ENCODE results near the gene PCDH9.

The PCDH9 gene

DNA sequence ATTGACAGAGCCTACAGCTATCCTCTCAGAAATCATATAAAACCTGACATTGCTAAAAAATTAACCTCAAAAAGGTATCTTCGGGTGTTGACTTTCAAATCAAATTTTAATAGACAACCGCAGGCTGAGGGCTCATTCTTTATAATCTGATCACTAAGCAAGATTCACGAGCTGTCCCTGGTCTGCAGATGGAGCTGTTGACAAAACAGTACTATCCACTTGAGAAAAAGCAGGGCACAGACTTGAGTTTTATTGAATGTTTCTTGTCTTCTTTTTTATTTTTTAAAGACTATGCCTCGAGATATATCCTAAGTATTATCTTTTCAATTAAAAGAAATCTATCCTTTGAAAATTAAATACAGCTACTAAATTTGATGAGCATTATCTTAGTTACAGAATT lies 540.5 kb downstream of the PCDH9 start:
- DNase-seq = no peak

DNA sequence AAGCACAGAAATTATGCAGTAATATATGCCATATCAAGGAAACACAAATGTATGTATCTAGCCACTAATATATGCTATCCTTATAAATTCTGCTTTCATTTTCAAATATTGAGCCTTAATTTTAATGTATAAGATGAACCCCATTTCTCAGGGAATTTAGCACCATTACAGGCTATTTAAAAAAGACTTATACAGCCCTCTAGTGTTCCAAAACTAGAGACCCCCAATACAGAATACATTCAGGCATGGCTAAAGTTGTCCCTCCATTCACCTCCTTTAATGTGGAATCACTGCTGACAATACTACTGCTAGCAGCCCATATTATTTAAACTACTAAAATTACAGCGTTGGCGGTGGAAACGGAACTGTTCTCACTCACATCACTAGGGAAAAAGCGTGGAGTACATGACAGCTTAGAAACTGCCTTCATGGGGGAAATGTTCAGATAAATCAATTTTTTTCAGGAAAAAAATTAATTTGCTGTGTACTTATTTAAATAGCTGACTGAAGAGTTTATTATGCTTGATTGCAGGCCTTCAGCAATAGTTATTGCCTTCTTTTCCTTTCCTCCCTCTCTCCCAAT lies 541.0 kb downstream of the PCDH9 start:
- no peak for DNase-seq

DNA sequence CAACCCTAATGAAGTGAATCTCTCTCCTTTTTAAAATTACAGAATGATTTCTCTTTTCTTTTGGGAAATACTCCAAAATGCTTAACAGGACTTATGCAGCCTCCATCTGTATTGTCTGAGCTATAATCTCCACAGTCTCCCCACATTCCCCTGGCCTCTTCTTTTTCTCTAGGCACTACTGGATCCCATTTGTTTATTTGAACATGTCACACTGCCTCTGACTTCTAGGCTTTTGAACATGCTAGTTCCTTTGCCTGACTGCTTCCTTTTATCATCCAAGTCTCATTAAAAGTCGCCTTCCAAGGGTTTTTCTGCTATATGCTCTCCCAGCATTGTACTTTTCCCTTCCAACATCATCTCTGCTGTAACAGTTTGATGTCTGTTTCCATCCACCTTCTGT lies 548.7 kb downstream of the PCDH9 start:
- DNase-seq = no peak

DNA sequence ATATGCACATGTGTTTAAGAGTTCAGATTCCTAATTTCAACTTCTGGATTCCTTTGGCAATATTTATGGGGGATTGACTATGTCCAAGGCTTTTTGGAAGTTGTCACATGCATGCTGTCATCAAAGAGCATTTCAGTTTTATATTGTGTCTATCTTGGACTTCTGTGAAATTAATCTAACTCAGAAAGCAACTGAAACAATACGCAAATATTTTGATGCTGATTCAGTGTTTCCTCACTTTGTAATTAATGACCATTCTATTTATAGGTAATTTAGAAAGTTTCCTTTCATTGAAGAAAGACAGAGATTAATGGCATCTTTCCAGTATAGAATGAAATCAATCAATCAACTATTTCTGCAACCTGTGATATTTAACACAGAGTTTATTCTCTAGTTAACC lies 550.1 kb downstream of the PCDH9 start:
- no peak for DNase-seq

DNA sequence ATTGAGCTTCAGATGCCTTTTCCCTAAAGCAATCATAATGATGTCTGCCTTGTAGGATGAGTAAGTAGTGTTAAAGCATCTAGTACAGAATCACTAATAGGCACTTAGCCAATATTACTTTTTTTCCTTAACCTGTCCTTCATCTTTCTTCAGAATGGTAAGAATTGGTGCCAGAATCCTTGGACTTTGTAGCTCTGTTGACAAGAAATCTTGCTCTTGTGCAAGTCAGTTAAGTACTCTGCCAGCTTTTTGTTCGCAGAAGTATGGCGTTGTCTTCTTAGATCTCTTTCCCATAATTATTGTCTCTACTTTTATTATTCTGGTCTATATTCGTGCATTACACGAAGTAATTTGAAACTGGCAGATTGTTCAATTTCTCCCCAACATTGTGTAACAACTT lies 554.5 kb downstream of the PCDH9 start:
- no peak for DNase-seq

DNA sequence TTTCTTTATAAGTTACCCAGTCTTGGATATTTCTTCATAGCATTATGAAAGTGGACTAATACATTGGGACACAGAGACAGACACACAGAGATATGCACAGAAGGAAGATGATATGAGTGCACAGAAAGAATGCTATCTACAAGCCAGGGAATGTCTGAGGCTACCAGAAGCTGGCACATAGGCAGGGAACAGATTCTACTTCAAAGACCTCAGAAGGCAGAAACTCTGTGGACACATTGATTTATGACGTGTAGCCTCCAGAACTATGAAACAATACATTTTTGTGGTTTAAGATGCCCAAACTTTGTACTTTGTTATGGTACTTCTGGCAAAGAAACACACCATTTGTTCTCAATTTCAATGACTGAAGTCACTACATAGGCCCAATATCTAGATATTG lies 556.7 kb downstream of the PCDH9 start:
- DNase-seq = no peak

DNA sequence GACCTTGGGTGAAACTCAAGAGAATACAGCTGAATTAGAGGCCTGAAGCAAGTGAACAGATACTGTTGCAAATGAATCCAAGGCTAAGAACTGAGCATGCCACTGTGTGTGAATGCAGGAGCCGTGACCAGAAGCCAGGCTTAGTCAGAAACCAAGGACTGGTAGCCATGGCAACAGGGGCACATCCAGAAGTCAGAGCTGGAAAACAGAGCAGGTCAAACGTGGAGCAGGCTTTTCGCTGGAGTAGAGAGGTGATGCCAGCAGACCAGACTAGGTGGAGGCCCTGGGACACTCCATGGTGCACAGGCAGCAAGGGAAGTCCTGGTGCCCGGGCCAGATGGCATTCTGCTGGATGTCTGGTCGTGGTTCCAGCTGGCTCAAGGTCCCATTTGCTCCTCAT lies 564.1 kb downstream of the PCDH9 start:
- DNase-seq = no peak

DNA sequence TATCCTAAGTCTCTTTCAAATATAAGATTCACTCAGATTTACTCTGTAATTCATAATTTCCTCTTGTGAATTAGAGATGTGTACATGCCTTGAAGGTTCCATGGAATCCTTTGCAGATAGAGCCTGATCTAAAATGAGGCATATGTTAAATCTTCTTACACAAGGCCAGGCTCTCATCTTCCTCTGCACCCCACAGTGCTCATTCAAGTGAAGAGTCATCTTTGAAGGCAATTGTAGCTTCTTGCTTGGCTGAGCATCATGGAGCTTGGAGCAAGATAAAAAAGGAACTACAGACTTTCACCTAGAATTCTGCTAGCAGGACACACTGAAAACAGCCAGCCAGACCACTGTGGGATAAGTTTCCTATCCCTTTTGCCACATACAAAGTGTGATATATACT lies 566.4 kb downstream of the PCDH9 start:
- no peak for DNase-seq

DNA sequence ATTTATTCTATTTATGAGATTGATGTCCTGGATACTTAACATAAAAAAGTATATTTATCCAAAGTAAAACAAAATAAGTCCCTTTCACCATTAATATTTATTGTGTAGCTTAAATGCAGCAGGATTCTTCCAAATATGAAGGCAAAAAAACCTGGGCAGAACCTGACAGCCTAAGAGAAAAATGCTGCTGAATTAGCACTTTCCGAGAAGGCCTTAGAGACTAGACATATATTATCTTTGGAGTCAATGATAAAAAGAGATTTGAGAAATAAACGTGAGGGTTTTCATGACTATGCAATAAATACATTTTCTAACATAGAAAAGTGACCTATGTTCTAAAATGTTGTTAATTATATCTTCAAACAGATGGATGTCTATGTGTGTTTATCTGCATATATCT lies 566.9 kb downstream of the PCDH9 start:
- no peak for DNase-seq

DNA sequence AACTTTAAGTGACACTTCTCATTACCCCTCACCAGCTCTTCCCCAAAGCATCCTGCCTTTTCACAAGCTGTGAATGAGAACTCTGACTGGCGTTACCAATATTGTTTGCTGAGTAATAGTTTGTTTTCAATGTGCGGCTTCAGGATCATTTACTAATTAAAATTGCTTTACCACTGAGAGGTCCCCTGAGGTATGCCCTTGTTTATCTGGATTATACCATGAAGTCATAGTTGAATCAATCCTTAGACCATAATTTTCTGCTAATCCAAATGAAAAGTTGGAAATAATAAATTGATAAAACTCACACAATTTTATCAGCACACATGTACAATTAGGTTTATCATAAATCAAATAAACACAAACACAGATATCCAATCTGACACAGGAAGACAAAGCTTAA lies 568.8 kb downstream of the PCDH9 start:
- DNase-seq = no peak

DNA sequence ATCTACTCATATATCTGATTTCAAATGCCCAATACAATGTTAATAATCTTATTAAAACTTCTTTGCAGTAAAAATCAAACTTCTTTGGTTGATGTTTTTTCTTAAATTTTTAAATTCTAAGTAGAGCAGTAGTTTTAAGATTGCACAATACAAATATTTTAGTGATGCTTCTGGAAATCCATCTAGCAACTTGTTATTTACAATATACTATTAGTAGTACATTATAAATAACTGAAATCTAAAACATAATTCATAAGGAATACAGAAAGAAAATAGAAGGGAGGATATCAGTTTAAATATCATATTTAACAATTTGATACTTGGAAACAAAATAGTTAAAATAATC lies 569.7 kb downstream of the PCDH9 start:
- no peak for DNase-seq

DNA sequence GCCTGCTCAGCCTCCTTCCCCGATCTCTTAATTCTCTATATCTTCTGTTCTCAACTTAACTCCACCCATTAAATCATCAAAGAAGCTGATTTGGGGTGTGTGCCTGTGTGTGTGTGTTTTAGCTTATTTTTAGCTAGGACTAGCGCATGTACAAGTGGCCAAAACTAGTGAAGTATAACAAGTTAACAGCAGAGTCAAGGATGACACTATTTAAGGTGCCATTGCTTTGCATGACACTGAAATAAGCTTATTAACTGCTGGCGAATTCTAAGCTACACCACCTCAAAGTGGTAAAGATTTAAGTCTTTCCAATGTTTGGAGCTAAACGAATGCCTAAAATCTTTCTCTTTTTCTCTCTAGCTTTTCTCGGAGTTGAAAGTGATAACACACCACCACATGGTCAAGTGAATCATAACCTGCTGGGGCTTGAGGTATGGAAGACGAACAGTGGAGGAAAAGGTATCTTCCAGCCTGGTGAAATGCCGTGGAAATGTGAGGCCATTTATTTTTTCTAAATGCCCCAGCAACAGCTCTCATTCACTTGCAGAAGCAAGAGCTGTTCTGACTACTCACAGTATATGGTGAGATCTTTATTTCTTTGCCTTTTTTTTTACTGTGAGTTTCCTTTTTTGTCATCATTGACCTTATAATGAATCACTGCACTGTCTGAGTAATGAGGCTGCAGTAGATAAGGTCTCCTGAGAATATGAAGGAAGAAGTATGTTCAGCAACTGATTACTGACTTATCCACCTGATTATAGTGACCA lies 570.3 kb downstream of the PCDH9 start:
- no peak for DNase-seq

DNA sequence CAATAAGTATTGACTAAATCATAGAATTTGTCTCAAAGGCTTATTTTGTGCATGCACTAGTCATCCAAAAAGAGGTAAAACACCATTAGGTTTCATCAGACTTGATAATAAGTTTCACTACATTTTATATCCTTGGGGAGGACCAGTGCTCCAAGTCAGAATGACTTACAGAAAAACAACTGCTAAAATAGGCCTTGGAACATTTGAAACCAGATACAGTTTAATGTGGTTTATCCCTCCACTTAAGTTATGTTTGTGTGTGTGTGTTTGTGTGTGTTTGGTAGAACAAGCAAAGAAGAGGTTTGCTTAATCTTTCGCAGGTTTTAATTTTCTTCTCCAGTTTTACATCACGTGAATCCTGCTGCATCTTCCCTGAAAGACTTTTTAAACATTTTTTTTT lies 570.9 kb downstream of the PCDH9 start:
- DNase-seq = no peak

DNA sequence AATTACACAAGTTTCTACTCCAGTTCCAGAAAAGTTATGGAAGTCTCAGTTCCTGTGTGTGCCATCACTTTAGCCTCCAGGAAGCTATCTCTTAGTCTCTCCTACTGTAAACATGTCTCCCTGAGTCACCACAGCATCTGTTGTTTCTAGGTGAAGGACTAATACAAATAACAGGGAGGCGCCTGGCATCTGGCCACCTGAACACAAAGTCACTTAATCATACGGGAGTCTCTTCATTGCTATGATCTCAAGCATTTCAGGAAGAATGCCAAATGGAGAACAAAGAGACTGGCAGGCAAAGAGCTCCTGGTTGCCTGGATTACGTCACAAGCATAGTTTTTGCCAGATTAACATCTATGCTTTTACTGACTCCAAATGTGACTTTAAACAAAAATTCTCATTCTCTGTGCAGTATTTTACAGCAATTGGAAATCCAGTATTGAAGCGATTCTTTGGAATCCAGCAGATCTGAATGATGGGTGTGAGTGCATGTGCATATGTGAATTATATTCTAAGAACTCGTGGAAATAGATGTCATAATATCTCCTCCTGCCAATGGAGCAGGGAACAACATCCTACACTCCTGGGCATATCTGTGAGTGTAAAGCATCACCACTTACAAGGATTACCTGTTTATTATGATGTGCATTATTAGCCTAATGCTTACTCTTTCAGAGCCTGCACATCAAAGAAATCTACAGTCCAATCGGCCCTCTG lies 572.8 kb downstream of the PCDH9 start:
- DNase-seq = no peak

DNA sequence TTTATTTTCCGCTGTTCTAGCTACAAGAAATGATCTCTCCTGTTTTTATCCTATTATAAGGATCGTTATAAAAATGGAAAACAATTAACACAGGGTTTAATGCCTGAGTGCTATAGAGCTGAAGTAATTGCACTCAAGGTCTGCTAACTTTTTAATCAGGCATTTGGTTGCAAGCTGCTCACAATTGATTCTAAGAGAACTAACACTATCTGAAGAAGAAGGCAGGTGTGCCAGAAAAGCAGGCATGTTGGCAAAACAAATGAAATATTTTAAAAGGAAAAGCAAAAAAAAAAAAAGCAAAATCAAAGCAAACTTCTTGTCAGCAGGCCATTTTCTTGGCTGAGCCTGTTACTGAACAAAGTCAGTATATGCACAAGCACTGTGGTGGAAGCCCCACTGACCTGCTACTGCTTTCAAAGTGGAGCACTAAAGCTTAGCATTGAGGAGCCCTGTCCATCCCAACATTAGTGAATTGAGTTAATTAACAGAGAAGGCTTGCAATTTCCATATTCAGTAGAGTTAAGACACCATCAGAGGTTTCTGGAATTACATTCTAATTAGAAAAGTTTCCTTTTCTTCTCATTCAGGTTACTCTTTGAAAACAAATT lies 574.2 kb downstream of the PCDH9 start:
- no peak for DNase-seq

DNA sequence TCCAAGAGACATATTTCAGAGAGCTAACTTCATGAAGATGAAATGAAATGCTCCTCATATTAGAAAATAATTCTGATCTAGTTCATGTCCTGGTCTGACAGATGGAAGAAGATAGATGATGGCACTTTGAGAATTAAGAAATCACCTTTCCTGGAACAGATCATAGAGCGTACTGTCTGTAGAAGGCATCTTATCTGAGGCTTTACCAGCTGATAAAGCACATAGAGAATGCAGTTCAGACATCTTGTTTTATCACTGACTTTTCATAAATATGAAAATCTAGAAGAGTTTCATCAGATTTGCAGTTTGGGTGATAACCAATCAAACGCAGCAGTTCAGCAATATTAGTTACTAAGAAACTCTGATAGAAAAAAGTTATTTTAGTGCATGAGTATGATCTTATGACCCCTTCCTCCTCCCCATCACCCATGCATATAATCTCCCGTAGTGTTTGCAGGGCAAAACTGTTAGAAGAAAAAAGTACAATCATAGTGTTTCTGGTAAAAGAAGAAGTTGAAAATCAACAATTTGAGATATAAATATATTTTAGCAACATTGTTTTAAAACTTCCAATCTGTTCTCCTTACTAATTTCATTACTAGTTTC lies 585.2 kb downstream of the PCDH9 start:
- DNase-seq = no peak

DNA sequence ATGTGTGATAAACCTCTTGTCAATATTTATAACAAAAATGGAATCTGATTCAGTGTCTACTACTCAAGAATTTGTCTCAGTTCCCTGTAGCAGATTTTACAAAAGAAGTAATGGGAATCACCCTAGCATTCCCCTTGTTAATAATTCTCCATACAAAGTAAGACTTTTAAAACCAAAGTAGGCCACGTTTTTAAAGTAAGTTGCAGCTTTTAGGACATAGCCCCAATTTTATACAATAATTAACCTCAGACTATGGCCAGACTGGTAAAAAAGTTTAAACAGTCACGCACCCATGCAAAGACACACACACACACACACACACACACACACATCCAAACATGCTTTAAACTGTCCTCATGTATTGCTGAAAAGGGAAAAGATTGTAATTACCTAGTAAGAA lies 589.9 kb downstream of the PCDH9 start:
- DNase-seq = no peak

DNA sequence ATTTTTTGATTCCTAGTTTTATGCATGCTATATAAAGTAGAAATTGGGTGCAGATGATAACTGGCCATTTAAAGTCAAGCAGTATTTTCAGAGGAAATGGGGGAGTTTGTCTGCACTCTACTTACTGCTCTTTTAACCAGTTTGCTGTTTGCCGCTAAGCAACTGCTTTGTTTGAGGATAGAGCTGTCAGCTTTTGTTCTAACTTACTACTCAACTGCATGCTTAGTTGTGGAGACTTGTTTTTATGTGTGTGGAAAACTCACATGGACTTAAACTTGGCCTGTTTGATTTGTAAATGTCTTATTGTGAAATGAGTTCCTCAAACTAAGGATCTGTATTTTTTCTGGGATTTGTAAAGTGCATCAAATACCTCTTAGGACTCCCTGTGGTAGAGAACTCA lies 591.1 kb downstream of the PCDH9 start:
- DNase-seq = no peak

DNA sequence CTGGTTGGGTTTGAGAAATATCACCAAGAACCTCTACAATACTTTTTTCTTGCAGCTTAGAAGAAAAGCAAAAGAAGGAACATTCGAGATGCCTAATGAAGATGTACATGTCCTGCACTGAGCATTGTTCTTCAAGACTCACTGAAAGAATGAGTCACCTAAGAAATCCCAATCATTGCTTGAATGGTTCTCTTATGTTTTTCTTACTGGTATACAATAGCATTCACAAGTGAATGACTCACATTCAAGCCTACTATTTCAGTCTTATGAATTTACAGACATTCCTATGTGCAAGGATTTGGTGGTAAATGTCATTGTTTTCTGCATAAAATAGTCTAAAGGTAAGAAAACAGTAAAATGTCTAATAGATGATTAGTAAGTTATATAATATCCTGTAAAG lies 594.6 kb downstream of the PCDH9 start:
- DNase-seq = no peak

DNA sequence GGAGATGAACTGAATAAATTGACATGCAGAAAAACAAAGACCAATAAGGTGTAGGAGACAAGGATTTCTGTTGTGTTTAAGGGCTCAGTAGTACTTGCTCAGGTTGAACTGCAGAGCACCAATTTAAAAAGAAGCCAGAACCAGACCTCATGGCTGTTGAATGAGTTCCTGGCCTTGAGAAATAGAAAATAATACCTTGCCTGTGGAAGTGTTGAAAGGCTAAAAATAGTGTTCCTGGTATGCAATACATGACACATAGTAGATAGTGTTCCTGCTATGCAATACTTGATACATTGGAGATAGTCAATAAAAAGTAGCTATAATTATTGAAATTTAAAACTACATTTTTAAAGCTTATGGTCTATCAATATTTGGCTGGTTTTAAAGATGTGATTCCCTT lies 595.8 kb downstream of the PCDH9 start:
- no peak for DNase-seq

DNA sequence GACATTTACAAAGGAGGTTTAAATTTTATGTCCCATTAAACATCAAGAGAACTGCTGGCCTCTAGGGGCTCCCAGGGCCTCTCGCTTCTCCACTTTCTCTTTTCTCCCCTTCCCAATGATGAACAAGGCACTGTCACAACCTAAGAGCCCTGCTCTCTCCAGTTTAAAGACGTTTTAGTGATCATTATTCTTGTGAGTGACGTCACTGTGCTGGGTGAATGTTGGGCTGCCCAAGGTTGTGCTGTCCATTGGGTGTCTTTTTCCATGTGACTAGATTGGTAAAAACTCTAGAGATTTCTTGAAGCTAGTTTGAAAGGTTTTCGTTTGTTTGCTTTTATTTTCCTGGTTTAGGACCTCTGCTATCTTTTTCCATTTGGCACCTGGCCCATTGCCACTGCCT lies 602.6 kb downstream of the PCDH9 start:
- no peak for DNase-seq

DNA sequence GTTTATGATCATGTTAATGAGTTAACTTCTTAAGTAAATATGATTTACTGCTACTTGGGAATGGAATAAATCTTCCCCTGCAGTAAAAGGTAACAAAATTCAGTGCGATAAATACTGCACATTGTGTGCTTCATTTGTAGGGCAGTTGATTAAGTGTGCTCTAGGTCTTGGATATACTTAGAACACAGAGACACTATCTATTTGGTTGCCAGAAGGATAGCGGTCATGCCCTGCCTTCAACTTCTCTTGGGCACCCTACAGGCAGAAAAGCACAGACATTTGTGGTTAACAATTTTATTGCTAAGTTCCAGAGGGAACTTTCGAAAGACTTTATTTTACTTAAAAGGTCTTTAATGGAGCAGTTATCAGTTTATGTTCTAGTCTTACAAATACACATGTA lies 605.8 kb downstream of the PCDH9 start:
- DNase-seq = no peak

DNA sequence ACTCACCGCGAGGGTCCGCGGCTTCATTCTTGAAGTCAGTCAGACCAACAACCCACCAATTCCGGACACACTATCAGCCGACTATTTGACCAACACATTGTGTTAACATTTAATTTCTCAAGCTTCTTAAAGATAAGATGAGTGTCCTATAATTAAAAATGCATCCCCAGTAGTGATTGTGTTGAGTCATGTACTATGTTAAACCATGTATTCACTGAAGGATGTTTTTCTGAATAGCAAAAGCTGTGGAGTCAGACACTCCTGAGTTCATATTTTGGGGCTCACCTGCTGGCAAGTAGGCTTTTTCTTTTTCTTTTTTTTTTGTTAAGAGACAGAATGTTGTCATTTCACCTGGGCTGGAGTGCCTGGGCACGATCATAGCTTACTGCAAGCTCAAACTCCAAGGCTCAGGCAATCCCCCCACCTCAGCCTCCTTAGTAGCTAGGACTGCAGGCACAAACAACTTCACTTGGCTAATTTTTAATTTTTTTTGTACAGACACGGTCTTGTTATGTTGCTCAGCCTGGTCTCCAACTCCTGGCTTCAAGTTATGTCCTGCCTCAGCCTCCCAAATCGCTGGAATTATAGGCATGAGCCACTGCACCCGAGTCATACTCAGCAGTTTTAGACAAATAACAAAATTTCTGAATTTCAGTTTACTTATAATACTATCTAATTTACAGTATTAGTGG lies 606.9 kb downstream of the PCDH9 start:
- DNase-seq = no peak
